ENCODE data around the gene MEF2D.

Gene MEF2D

DNA sequence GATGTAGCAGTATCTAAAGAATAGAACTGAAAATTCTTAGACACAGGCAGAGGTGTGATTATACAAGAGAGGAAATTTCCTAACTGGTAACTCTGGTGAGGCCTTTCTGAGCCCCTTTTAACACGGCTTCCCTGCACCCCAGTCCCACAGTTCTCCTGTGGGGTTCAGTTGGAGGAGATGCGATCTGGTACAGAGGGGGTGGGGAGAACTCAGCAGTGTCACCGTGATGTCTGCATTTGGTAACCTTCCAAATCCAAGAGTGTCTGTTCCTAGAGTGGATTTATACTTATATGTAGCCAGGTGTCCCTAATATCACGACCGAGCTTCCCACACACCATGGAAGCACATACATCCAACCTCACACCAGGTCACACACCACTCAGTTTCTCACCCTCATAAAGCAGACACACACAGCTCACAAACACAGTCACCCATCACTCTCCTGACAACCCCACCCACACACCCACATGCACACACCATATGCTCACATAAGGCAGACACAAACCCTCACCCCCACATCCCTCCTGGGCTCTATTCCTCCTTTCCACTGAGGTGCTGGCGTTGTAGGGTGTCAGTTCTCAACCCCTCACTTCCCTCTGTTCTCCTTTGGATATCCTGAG, 83.1 kb downstream of the MEF2D start:
- TF ChIP-seq CREB1 (IDR thresholded peaks at IDR 0.05; ENCODE audit: low read depth) (no peak), YY1 (IDR thresholded peaks at IDR 0.05; ENCODE audit: low read depth) (no peak), FOXM1 (IDR thresholded peaks at IDR 0.05; ENCODE audit: borderline replicate concordance, low read depth) (no peak)
- TF ChIP-seq, protein P1, sequence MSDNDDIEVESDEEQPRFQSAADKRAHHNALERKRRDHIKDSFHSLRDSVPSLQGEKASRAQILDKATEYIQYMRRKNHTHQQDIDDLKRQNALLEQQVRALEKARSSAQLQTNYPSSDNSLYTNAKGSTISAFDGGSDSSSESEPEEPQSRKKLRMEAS (IDR thresholded peaks at IDR 0.05), result no peak
- TF ChIP-seq, protein P2, sequence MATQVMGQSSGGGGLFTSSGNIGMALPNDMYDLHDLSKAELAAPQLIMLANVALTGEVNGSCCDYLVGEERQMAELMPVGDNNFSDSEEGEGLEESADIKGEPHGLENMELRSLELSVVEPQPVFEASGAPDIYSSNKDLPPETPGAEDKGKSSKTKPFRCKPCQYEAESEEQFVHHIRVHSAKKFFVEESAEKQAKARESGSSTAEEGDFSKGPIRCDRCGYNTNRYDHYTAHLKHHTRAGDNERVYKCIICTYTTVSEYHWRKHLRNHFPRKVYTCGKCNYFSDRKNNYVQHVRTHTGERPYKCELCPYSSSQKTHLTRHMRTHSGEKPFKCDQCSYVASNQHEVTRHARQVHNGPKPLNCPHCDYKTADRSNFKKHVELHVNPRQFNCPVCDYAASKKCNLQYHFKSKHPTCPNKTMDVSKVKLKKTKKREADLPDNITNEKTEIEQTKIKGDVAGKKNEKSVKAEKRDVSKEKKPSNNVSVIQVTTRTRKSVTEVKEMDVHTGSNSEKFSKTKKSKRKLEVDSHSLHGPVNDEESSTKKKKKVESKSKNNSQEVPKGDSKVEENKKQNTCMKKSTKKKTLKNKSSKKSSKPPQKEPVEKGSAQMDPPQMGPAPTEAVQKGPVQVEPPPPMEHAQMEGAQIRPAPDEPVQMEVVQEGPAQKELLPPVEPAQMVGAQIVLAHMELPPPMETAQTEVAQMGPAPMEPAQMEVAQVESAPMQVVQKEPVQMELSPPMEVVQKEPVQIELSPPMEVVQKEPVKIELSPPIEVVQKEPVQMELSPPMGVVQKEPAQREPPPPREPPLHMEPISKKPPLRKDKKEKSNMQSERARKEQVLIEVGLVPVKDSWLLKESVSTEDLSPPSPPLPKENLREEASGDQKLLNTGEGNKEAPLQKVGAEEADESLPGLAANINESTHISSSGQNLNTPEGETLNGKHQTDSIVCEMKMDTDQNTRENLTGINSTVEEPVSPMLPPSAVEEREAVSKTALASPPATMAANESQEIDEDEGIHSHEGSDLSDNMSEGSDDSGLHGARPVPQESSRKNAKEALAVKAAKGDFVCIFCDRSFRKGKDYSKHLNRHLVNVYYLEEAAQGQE (IDR thresholded peaks at IDR 0.05; ENCODE audit: low read depth), result no peak

DNA sequence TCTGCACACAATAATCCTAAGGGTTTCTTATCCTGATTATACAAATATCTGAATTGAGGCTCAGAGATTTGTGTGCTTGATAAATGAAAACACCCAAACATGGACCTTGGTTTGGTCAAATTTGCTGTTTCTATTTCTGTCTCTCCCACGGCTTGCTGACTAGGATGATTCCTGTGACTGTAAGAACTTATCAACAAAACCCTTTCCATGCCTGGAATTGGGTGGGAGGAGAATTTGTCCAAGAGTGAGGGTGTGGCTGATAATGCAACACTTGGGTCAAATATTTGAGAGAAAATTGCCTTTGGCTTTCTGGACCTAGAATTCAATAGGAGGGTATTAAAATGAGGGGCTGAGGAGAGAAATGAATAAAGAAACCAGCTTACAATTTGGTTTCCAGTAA, 83.6 kb downstream of the MEF2D start:
- TF ChIP-seq, protein P1 (IDR thresholded peaks at IDR 0.05), result no peak
- TF ChIP-seq, protein P3, sequence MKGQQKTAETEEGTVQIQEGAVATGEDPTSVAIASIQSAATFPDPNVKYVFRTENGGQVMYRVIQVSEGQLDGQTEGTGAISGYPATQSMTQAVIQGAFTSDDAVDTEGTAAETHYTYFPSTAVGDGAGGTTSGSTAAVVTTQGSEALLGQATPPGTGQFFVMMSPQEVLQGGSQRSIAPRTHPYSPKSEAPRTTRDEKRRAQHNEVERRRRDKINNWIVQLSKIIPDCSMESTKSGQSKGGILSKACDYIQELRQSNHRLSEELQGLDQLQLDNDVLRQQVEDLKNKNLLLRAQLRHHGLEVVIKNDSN (IDR thresholded peaks at IDR 0.05), result no peak
- TF ChIP-seq RAD21 (IDR thresholded peaks at IDR 0.05; ENCODE audit: low read depth) (no peak), YY1 (IDR thresholded peaks at IDR 0.05; ENCODE audit: low read depth) (no peak), CEBPB (IDR thresholded peaks at IDR 0.05) (no peak), TAF1 (IDR thresholded peaks at IDR 0.05; ENCODE audit: low read depth) (no peak), TEAD4 (IDR thresholded peaks at IDR 0.05) (no peak), EGR1 (IDR thresholded peaks at IDR 0.05) (no peak), EP300 (IDR thresholded peaks at IDR 0.05; ENCODE audit: borderline replicate concordance) (no peak), FOXM1 (IDR thresholded peaks at IDR 0.05; ENCODE audit: borderline replicate concordance, low read depth) (no peak), NFIC (IDR thresholded peaks at IDR 0.05) (no peak), CREB1 (IDR thresholded peaks at IDR 0.05; ENCODE audit: low read depth) (no peak), TCF12 (IDR thresholded peaks at IDR 0.05; ENCODE audit: low read depth) (no peak), ZBTB7A (IDR thresholded peaks at IDR 0.05; ENCODE audit: low read depth) (no peak)
- TF ChIP-seq, protein P2 (IDR thresholded peaks at IDR 0.05; ENCODE audit: low read depth), result no peak

DNA sequence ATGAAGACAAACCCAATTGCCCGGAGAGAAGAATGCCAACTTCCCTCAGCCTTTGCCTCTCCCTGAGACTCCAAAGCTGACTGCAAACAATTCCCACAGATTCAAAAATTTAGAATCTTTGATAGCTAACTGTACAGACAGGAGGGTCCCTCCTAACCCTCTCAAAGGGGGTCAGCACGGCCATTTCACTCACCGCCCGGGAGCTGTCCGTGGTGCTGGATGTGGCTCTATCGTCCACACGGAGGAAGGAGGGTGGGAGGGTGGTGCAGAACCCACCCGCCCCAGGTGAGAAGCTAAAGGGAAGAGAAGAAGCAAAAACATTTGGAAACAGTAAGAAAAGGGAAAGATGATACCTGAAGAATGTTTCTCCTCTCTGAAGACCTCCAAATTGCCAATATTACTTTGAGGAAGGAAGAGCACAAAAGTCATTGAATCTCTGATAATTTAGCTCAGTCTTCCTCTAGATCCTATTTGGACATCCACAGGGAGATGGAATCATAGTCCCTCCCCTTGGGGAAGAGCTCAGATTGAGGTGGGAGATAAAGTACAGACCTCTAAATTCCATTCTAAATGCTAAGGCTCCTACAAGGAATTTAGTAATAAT, 86.0 kb downstream of the MEF2D start:
- TF ChIP-seq TAF1 (IDR thresholded peaks at IDR 0.05; ENCODE audit: low read depth), result no peak
- TF ChIP-seq ZBTB7A (IDR thresholded peaks at IDR 0.05; ENCODE audit: low read depth), result 0 out of 2 replicates have a peak, but pooled peaks have one; percentile 47
- TF ChIP-seq YY1 (IDR thresholded peaks at IDR 0.05; ENCODE audit: low read depth), result peak; percentile 53; the same call in 1 of the 2 replicates
- TF ChIP-seq CEBPB (IDR thresholded peaks at IDR 0.05), result no peak
- TF ChIP-seq, protein P2 (IDR thresholded peaks at IDR 0.05; ENCODE audit: low read depth), result peak; percentile 99
- TF ChIP-seq EP300 (IDR thresholded peaks at IDR 0.05; ENCODE audit: borderline replicate concordance), result no peak
